ENCODE data around the gene ZNF296.

GRCh38 chr19:45056831-45057230 lies 19.4 kb downstream of the ZNF296 start:
- TF ChIP-seq POLR2A (IDR thresholded peaks at IDR 0.05; ENCODE audit: low read length) (no peak), GATA1 (IDR thresholded peaks at IDR 0.05; ENCODE audit: low read depth, low read length) (no peak)

All from erythroblast (primary cell).